ENCODE data around the gene TNP1. TPM values are rescaled to one million over a fixed set of nuclear protein-coding genes. Genes with fewer than 3 reads are reported as not detected.

Gene TNP1
- polyA plus RNA-seq, 1 of the 3 experiments (the other 2 are of a cell fraction) = not detected

- no peaks in the 10 kb centered on the region for H4K20me1 ChIP-seq (ENCODE audit: insufficient read depth)
- no peaks in the 10 kb centered on the region for H3K36me3 ChIP-seq (replicated peaks in 1 of 2; ENCODE audit: control insufficient read depth in 1 of 2, insufficient read depth in 2 of 2, low read length in 1 of 2)
- H3K9me2 ChIP-seq = no peaks in the 10 kb centered on the region
- POLR2A ChIA-PET = no interaction called here
- CTCF ChIA-PET = no interaction called here
- 95% methylated on average over 5 of the region's 5 CpGs for WGBS (ENCODE audit: low lambda C conversion rate)
- no peak overlapping the region for H3K4me3 ChIP-seq (ENCODE audit: low read depth in 2 of 2, low read length in 1 of 2)
- H3F3A ChIP-seq (replicated peaks; ENCODE audit: insufficient read depth) = no peaks in the 10 kb centered on the region
- no peak for DNase-seq
- H3K4me1 ChIP-seq (ENCODE audit: control insufficient read depth in 1 of 2, insufficient read depth in 2 of 2, low read depth in 1 of 2, low read length in 1 of 2) = peaks cover 0 to 3% of the 10 kb centered on the region in 2 experiments; a peak in 1 of 4 replicates
- TF ChIP-seq ELF1 (IDR thresholded peaks at IDR 0.05) (no peak), EZH2phosphoT487 (IDR thresholded peaks at IDR 0.05; ENCODE audit: borderline replicate concordance, low read depth) (no peak), EP300 (IDR thresholded peaks at IDR 0.05; ENCODE audit: borderline replicate concordance in 1 of 2, low read depth in 1 of 2, low read length in 1 of 2) (no peak), CHD2 (IDR thresholded peaks at IDR 0.05; ENCODE audit: low read length, partially characterized antibody) (no peak), MEF2A (IDR thresholded peaks at IDR 0.05; ENCODE audit: borderline replicate concordance, low read depth) (no peak), SMC3 (IDR thresholded peaks at IDR 0.05; ENCODE audit: low read depth, low read length) (no peak), RAD21 (IDR thresholded peaks at IDR 0.05; ENCODE audit: low read length) (no peak), NFIC (IDR thresholded peaks at IDR 0.05; ENCODE audit: borderline replicate concordance) (no peak), RFX5 (IDR thresholded peaks at IDR 0.05; ENCODE audit: low read length) (no peak), FOSL2 (IDR thresholded peaks at IDR 0.05; ENCODE audit: borderline replicate concordance, low read depth) (no peak), RCOR1 (IDR thresholded peaks at IDR 0.05; ENCODE audit: low read length) (no peak), MXI1 (IDR thresholded peaks at IDR 0.05; ENCODE audit: low read depth, low read length) (no peak), YY1 (IDR thresholded peaks at IDR 0.05; ENCODE audit: low read depth) (no peak), ZBTB33 (IDR thresholded peaks at IDR 0.05; ENCODE audit: borderline replicate concordance, low read depth) (no peak), FOXM1 (IDR thresholded peaks at IDR 0.05; ENCODE audit: low read depth) (no peak), GABPA (IDR thresholded peaks at IDR 0.05; ENCODE audit: low read depth) (no peak), TCF12 (IDR thresholded peaks at IDR 0.05) (no peak)
- TF ChIP-seq, protein P1, sequence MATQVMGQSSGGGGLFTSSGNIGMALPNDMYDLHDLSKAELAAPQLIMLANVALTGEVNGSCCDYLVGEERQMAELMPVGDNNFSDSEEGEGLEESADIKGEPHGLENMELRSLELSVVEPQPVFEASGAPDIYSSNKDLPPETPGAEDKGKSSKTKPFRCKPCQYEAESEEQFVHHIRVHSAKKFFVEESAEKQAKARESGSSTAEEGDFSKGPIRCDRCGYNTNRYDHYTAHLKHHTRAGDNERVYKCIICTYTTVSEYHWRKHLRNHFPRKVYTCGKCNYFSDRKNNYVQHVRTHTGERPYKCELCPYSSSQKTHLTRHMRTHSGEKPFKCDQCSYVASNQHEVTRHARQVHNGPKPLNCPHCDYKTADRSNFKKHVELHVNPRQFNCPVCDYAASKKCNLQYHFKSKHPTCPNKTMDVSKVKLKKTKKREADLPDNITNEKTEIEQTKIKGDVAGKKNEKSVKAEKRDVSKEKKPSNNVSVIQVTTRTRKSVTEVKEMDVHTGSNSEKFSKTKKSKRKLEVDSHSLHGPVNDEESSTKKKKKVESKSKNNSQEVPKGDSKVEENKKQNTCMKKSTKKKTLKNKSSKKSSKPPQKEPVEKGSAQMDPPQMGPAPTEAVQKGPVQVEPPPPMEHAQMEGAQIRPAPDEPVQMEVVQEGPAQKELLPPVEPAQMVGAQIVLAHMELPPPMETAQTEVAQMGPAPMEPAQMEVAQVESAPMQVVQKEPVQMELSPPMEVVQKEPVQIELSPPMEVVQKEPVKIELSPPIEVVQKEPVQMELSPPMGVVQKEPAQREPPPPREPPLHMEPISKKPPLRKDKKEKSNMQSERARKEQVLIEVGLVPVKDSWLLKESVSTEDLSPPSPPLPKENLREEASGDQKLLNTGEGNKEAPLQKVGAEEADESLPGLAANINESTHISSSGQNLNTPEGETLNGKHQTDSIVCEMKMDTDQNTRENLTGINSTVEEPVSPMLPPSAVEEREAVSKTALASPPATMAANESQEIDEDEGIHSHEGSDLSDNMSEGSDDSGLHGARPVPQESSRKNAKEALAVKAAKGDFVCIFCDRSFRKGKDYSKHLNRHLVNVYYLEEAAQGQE (IDR thresholded peaks at IDR 0.05; ENCODE audit: low read depth, low read length) = no peak
- TF ChIP-seq, protein P2, sequence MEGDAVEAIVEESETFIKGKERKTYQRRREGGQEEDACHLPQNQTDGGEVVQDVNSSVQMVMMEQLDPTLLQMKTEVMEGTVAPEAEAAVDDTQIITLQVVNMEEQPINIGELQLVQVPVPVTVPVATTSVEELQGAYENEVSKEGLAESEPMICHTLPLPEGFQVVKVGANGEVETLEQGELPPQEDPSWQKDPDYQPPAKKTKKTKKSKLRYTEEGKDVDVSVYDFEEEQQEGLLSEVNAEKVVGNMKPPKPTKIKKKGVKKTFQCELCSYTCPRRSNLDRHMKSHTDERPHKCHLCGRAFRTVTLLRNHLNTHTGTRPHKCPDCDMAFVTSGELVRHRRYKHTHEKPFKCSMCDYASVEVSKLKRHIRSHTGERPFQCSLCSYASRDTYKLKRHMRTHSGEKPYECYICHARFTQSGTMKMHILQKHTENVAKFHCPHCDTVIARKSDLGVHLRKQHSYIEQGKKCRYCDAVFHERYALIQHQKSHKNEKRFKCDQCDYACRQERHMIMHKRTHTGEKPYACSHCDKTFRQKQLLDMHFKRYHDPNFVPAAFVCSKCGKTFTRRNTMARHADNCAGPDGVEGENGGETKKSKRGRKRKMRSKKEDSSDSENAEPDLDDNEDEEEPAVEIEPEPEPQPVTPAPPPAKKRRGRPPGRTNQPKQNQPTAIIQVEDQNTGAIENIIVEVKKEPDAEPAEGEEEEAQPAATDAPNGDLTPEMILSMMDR (IDR thresholded peaks at IDR 0.05) = no peak
- TF ChIP-seq, protein P3, sequence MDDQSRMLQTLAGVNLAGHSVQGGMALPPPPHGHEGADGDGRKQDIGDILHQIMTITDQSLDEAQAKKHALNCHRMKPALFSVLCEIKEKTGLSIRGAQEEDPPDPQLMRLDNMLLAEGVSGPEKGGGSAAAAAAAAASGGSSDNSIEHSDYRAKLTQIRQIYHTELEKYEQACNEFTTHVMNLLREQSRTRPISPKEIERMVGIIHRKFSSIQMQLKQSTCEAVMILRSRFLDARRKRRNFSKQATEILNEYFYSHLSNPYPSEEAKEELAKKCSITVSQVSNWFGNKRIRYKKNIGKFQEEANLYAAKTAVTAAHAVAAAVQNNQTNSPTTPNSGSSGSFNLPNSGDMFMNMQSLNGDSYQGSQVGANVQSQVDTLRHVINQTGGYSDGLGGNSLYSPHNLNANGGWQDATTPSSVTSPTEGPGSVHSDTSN (IDR thresholded peaks at IDR 0.05) = no peak
- H3K27ac ChIP-seq (ENCODE audit: low read depth in 2 of 2, low read length in 1 of 2) = no peak overlapping the region
- H3K9ac ChIP-seq = no peak overlapping the region
- no peak overlapping the region for H3K4me2 ChIP-seq
- H3K79me2 ChIP-seq (ENCODE audit: insufficient read depth) = no peaks in the 10 kb centered on the region
- H2AFZ ChIP-seq (ENCODE audit: low read depth) = no peak overlapping the region
- no peaks in the 10 kb centered on the region for H3K27me3 ChIP-seq (ENCODE audit: insufficient read depth)
- H3K9me3 ChIP-seq = no peaks in the 10 kb centered on the region
Measured at GRCh38 chr2:216878072-216878471, 18.2 kb upstream of the TNP1 start.

Measured in SK-N-SH (cell line).